GM10248 (cell line): ENCODE measurements around the gene TMEM19.

Experiments used
- CTCF ChIA-PET: fragments of 300-600 bp; sonication (Branson Sonifier 250); formaldehyde crosslinking; extraction: SDS; loops from one replicate; lab custom pipeline; 2021; ENCODE audit warnings: antibody characterized with exemption; lab: Yijun Ruan, JAX
- POLR2A ChIA-PET: fragments of 350-650 bp; sonication (Branson Sonifier 250); formaldehyde crosslinking; extraction: SDS; loops from one replicate; lab custom pipeline; 2020; ENCODE audit warnings: antibody characterized with exemption; lab: Yijun Ruan, JAX
- DNase-seq: peaks from one replicate; pipeline ENCODE4 v3.0.0; 2012; ENCODE audit errors: extremely low spot score
- TF ChIP-seq, protein P1 (sequence below): IDR thresholded peaks from 2 replicates; pipeline ENCODE4 v1.5.1; 2012; ENCODE audit warnings: mild to moderate bottlenecking, low read depth; ENCODE audit errors: extremely low read depth, missing control alignments, control extremely low read depth

Gene TMEM19

DNA sequence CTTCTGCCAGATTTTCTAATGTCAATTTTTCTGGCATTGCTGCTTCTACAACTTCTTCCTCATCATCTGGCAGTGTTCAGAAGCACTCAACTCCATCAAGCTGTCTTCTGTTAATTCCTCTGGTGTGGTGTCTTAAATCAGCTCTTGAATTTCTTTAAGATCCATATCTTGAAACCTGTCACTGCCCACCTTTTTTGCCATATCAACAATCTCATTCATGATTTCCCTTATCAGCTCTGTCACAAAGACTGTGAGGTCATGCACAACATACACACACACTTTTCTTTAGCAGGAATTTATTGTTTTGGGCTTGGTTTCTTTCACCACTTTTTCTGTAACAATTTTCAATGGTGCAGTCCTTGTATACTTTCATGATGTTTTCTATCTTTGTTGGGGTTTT is 14.6 kb upstream of the TMEM19 start:
- no peak for DNase-seq
- CTCF ChIA-PET: interaction anchor here (2.0 kb wide), 1 partner anchor 15 kb away, joined by 7 read pairs; the partner anchor contains the start of gene TMEM19
- POLR2A ChIA-PET: no interaction called here

DNA sequence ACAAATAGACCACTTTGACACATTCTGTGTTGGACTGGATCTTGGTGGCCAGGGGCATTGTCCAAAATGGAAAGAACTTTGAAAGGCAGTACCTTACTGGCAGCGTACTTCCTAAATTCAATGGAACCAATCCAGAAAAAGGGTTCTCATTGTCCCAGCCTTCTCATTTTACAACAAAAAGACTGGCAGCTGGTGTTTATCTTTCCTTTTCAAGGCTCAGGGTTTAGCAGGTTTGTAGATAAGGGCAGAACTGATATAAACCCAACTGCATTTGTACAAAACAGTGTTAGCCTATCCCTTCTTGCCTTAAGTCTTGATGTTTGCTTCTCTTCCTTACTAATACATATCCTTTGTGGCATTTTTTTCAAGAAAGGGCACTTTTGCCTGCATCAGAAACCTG is 14.1 kb upstream of the TMEM19 start:
- DNase-seq: no peak
- CTCF ChIA-PET: interaction anchor here (1.4 to 2.0 kb wide), 2 partner anchors 8 to 14 kb away, joined by 5 to 7 read pairs; partner anchors contain the start of genes THAP2, TMEM19 and ZFC3H1
- POLR2A ChIA-PET: no interaction called here
- TF ChIP-seq, protein P1, sequence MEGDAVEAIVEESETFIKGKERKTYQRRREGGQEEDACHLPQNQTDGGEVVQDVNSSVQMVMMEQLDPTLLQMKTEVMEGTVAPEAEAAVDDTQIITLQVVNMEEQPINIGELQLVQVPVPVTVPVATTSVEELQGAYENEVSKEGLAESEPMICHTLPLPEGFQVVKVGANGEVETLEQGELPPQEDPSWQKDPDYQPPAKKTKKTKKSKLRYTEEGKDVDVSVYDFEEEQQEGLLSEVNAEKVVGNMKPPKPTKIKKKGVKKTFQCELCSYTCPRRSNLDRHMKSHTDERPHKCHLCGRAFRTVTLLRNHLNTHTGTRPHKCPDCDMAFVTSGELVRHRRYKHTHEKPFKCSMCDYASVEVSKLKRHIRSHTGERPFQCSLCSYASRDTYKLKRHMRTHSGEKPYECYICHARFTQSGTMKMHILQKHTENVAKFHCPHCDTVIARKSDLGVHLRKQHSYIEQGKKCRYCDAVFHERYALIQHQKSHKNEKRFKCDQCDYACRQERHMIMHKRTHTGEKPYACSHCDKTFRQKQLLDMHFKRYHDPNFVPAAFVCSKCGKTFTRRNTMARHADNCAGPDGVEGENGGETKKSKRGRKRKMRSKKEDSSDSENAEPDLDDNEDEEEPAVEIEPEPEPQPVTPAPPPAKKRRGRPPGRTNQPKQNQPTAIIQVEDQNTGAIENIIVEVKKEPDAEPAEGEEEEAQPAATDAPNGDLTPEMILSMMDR: no peak

More for the DNA sequence above, 14.6 kb upstream of the TMEM19 start:
- TF ChIP-seq, protein P1: no peak

DNA sequence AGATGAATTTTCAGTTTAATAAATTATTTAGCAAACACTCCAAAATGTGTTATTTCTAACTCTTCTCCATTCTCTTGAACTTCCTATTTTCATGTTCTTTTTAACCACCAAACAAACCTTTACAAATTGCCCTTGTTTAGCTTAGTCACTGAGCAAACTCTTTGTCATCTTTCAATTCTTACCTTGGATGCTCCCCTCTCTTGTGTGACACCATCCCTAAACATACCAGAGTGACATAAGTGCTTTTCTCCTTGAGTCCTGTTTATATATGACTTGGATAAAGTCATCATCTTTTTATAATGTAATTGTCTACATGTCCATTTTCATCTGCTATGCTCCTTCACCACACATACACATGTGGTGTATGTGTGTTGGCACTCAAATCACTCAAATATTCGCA is 3.4 kb upstream of the TMEM19 start:
- no peak for DNase-seq
- CTCF ChIA-PET: interaction anchor here (0.7 kb wide), 1 partner anchor 22 kb away, joined by 3 read pairs; no protein-coding TSS in a partner anchor
- POLR2A ChIA-PET: no interaction called here
- TF ChIP-seq, protein P1: no peak

DNA sequence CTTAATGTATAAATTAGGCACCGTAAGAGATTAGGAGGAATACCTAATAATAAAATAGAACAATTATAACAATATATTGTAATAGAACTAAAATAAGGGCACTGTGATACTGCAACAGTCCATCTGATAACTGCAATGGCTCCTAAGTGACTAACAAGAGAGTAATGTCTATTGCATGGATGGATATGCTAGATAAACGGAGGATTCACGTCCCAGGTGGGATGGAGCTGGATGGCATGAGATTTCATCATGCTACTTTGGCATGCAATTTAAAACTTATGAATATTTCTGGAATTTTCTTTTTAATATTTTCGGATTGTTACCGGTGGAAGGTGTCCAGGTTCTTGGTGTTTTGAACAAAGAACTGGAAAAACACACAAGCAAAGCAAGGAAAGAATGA is 2.2 kb upstream of the TMEM19 start:
- POLR2A ChIA-PET: no interaction called here

DNA sequence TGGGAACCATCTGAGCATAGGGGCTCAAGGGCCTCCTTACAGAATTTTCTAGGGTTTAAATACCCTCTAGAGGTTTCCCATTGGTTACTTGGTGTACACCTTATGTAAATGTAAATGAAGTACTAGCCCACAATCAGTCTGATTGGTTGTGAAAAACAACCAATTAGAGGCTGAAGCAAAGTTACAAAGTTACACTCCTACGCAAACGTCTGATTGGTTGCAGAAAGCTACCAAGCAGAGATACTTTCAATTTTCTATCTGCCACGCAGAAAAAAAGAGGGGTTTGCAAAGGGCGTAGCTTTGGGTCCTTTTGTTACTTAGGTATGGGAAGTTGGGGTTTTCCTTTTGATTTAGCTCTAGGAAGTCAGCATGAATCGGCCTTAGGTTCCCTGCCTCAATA is 1.8 kb upstream of the TMEM19 start:
- TF ChIP-seq, protein P1: no peak
- DNase-seq: no peak
- CTCF ChIA-PET: interaction anchor here (0.8 to 4.4 kb wide), 13 partner anchors 9 to 66 kb away, joined by 3 to 31 read pairs (median 4); partner anchors contain the start of genes THAP2 and ZFC3H1
- POLR2A ChIA-PET: interaction anchor here (0.7 to 3.0 kb wide), 2 partner anchors 21 to 62 kb away, joined by 3 to 34 read pairs; partner anchors contain the start of genes THAP2 and ZFC3H1

More for the DNA sequence above, 2.2 kb upstream of the TMEM19 start:
- no peak for DNase-seq
- TF ChIP-seq, protein P1: no peak
- CTCF ChIA-PET: interaction anchor here (0.8 to 4.4 kb wide), 9 partner anchors 9 to 67 kb away, joined by 3 to 31 read pairs (median 6); partner anchors contain the start of genes THAP2 and ZFC3H1

DNA sequence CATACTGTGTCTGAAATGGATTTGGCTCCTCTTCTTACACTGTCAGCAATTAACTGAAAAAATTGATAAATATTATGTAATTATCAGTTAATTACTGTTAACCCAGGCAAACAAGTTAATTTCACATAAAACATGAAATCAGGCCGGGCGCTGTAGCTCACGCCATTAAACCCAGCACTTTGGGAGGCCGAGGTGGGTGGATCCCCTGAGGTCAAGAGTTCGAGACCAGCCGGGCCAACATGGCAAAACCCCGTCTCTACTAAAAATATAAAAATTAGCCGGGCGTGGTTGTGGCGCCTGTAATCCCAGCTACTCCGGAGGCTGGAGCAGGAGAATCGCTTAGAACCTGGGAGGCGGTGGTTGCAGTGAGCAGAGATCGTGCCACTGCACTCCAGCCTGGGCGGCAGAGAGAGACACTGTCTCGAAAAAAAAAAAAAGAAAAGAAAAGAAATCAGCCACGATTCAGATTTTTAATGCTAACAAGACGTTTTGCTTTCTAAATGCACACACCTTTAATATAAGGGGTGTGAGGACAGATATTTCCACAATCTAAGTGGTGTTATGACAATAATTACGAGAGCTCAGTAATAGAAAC is 473 bp upstream of the TMEM19 start:
- no peak for DNase-seq
- TF ChIP-seq, protein P1: no peak
- ChIA-PET CTCF (interaction anchor here (1.0 to 4.4 kb wide), 19 partner anchors 8 to 177 kb away, joined by 3 to 31 read pairs (median 7); partner anchors contain the start of genes THAP2 and ZFC3H1), POLR2A (interaction anchor here (0.7 to 3.0 kb wide), 2 partner anchors 10 to 22 kb away, joined by 3 to 34 read pairs; partner anchors contain the start of genes THAP2 and ZFC3H1)
